ENCODE data around the gene KLHL40. TPM values are rescaled to one million over a fixed set of nuclear protein-coding genes. Genes with fewer than 3 reads are reported as not detected.

Gene KLHL40
- total and polyA plus RNA-seq, 10 of the 15 experiments (the other 5 are each of a cell fraction or from before 2014, with no cell fraction given) = not detected

DNA sequence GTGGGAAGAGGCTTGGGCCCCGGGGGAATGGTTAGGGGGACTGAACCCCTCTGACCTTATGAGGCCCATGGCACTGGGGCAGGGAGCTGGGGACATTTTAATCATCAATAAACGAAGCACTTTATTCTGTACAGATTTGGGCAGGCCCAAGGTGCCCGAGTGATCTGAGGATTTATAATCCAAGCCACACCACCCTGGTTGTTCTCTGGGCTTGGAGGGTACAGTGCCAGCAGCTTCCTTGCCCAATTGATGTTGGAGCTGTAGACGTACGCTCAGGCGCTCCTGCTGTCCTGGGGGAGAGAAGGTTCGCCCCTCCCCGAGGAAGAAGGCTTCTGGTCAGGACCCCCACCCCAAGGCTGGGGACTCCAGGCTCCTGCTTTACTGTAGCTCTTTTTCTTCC lies 19.3 kb upstream of the KLHL40 start:
- Histone ChIP-seq H3K79me2 (ENCODE audit: control insufficient read depth, insufficient read depth, low read length) (no peaks in the 10 kb centered on the region), H4K20me1 (ENCODE audit: control insufficient read depth, insufficient read depth) (no peaks in the 10 kb centered on the region), H3K9ac (ENCODE audit: control insufficient read depth, insufficient read depth, low read length) (no peak overlapping the region), H2AFZ (ENCODE audit: control insufficient read depth, low read depth, low read length) (no peak overlapping the region), H3K36me3 (ENCODE audit: control insufficient read depth in 2 of 2, insufficient read depth in 2 of 2, low read length in 1 of 2) (no peaks in the 10 kb centered on the region), H3K4me3 (no peak overlapping the region), H3K27ac (ENCODE audit: control insufficient read depth, insufficient read depth) (no peak overlapping the region), H3K27me3 (replicated peaks in 1 of 2; ENCODE audit: control insufficient read depth in 2 of 2, insufficient read depth in 2 of 2, low read length in 1 of 2) (no peaks in the 10 kb centered on the region), H3K4me2 (ENCODE audit: control insufficient read depth, insufficient read depth) (no peak overlapping the region), H3K4me1 (ENCODE audit: control insufficient read depth, insufficient read depth, low read length) (peaks cover 7% of the 10 kb centered on the region), H3K9me3 (replicated peaks; ENCODE audit: control insufficient read depth, insufficient read depth, low read length) (no peaks in the 10 kb centered on the region; the same call in 2 of the 3 replicates)
- SMC1A ChIA-PET (ENCODE audit: uncharacterized antibody, unreplicated experiment) = no interaction called here
- 36% methylated on average over 8 of the region's 8 CpGs for WGBS (ENCODE audit: insufficient coverage, insufficient replicate concordance, low lambda C conversion rate, missing lambda C conversion rate)
- DNase-seq (ENCODE audit: low read depth, low spot score) (no peak), ATAC-seq (no peak), FAIRE-seq (no peak)
- intact Hi-C loops (cut with micrococcal nuclease; ENCODE audit: unreplicated experiment) = no loop called here
- TF ChIP-seq TCF7 (IDR thresholded peaks at IDR 0.05; ENCODE audit: borderline replicate concordance) = no peak
- no peak for TF ChIP-seq PML (IDR thresholded peaks at IDR 0.05; ENCODE audit: low read length)
- no peak for TF ChIP-seq CBX3 (IDR thresholded peaks at IDR 0.05; ENCODE audit: borderline replicate concordance, low read depth)
- RAD21 ChIA-PET (ENCODE audit: unreplicated experiment) = no interaction called here
- CTCF ChIA-PET = no interaction called here
- BruUV-seq (replicated peaks) = no TSS peak
- in situ Hi-C loops (cut with MboI) = no loop called here
- POLR2A ChIA-PET = interaction anchor here (0.9 kb wide), 1 partner anchor 120 kb away, joined by 3 read pairs; no protein-coding TSS in a partner anchor

DNA sequence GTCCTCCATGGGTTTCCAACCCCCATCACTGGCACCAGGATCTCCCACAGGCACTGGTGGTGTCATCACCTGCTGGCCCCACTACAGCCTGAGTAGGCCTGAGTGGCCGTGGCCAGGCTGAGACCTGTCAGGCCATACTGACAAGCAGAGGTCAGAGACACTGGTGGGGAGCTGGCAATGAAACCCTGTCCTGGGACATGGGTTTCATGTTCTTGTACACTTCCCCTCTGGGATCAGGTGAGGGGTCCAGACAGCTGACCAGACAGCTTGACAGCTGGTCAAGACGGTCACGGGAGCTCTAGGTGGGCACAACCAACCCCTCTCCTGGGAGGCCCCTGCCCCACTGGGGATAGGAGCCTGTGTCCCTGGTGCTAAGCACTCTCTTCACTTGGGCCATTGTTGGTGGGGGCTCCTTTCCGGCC lies 18.7 kb upstream of the KLHL40 start:
- WGBS (ENCODE audit: insufficient coverage, insufficient replicate concordance, low lambda C conversion rate, missing lambda C conversion rate) = 38% methylated on average over 4 of the region's 4 CpGs
- POLR2A ChIA-PET = interaction anchor here (0.9 kb wide), 1 partner anchor 119 kb away, joined by 3 read pairs; no protein-coding TSS in a partner anchor
- no peaks in the 10 kb centered on the region; the same call in 2 of the 3 replicates for H3K9me3 ChIP-seq (replicated peaks; ENCODE audit: control insufficient read depth, insufficient read depth, low read length)
- no peak for ATAC-seq
- intact Hi-C loops (cut with micrococcal nuclease; ENCODE audit: unreplicated experiment) (no loop called here), in situ Hi-C loops (cut with MboI) (no loop called here)
- FAIRE-seq = no peak
- BruUV-seq (replicated peaks) = no TSS peak
- no peaks in the 10 kb centered on the region for H3K27me3 ChIP-seq (replicated peaks in 1 of 2; ENCODE audit: control insufficient read depth in 2 of 2, insufficient read depth in 2 of 2, low read length in 1 of 2)
- CTCF ChIA-PET = interaction anchor here (0.5 kb wide), 1 partner anchor 92 kb away, joined by 3 read pairs; no protein-coding TSS in a partner anchor
- H4K20me1 ChIP-seq (ENCODE audit: control insufficient read depth, insufficient read depth) = no peaks in the 10 kb centered on the region
- TF ChIP-seq POLR2A (IDR thresholded peaks at IDR 0.05; ENCODE audit: low read depth, low read length) (peak; percentile 19; the same call in 1 of the 2 replicates), ZBED1 (IDR thresholded peaks at IDR 0.05; ENCODE audit: borderline replicate concordance) (no peak)
- no peaks in the 10 kb centered on the region for H3K36me3 ChIP-seq (ENCODE audit: control insufficient read depth in 2 of 2, insufficient read depth in 2 of 2, low read length in 1 of 2)
- DNase-seq (ENCODE audit: low read depth, low spot score) = no peak
- no peak overlapping the region for H3K9ac ChIP-seq (ENCODE audit: control insufficient read depth, insufficient read depth, low read length)
- no peak overlapping the region for H2AFZ ChIP-seq (ENCODE audit: control insufficient read depth, low read depth, low read length)
- H3K4me3 ChIP-seq = no peak overlapping the region
- peaks cover 7% of the 10 kb centered on the region for H3K4me1 ChIP-seq (ENCODE audit: control insufficient read depth, insufficient read depth, low read length)
- SMC1A ChIA-PET (ENCODE audit: uncharacterized antibody, unreplicated experiment) = no interaction called here
- no peaks in the 10 kb centered on the region for H3K79me2 ChIP-seq (ENCODE audit: control insufficient read depth, insufficient read depth, low read length)
- no peak overlapping the region for H3K27ac ChIP-seq (ENCODE audit: control insufficient read depth, insufficient read depth)
- RAD21 ChIA-PET (ENCODE audit: unreplicated experiment) = no interaction called here
- H3K4me2 ChIP-seq (ENCODE audit: control insufficient read depth, insufficient read depth) = no peak overlapping the region
